ENCODE data around the gene AURKA.

- TF ChIP-seq POLR2AphosphoS5 (IDR thresholded peaks at IDR 0.05; ENCODE audit: borderline replicate concordance, low read depth, low read length) (no peak), EZH2 (IDR thresholded peaks at IDR 0.05) (no peak), FOXP2 (optimal IDR thresholded peaks at IDR 0.05; ENCODE audit: control extremely low read depth, extremely low read length, insufficient read depth) (no peak)
Measured at GRCh38 chr20:56440346-56441007, 48.5 kb upstream of the AURKA start.

Data from SK-N-MC (cell line).